HG03565 (cell line): ENCODE measurements around the gene CNTLN.
A peak's percentile ranks its signal among the peaks of the same experiment; 100 is the strongest.
"Not testable (repeated sequence)": the region's sequence is repeated elsewhere in the genome, so short reads cannot be mapped to it uniquely, and the experiment has no call there.

Experiments used
- ATAC-seq: cut with Tn5 transposase; IDR thresholded peaks from one replicate; pipeline ENCODE4 v1.9.1; 2021; ENCODE audit warnings: mild to moderate bottlenecking, moderate library complexity; ENCODE audit not compliant: unreplicated experiment

CNTLN gene

DNA sequence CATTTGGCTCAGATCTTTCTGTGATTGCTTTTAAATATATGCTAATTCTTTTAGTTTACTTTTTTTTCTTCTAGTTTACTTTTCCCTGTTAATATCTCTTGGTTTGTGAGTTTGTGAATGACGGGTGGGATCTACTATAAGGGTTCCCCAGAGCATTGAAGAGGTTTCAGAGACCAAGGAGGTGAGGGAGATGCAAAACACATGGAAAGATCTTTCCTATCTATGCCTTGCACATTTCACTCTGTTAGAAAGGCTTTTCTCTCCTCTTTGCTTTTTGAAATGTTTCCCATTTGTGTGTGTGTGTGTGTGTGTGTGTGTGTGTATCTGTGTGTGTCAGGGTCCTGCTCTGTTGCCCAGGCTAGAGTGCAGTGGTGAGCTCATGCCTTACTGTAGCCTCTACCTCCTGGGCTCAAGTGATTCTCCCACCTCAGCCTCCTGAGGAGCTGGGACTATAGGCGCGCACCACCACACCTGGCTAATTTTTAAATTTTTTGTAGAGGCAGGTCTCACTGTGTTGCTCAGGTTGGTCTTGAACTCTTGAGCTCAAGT, 50.7 kb downstream of the CNTLN start:
- no peak for ATAC-seq

DNA sequence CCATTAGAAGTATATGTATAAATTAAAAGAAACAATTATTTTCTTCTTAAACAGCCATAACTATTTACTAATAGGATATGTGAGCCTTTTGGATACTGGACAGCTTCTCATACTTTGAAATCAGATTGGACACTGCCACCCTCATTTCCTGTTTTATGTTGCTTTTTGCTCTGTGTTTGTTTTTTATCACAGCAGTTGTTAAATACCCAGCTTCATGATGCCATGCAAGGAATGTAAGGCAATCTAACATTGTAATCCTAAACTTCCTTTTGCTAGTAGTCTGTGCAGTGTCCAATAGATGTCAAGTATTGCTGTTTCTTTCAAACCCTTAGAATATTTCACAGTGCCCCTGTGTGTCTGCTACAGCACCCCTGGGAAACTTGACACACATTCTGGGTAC, 56.2 kb downstream of the CNTLN start:
- ATAC-seq, result no peak

DNA sequence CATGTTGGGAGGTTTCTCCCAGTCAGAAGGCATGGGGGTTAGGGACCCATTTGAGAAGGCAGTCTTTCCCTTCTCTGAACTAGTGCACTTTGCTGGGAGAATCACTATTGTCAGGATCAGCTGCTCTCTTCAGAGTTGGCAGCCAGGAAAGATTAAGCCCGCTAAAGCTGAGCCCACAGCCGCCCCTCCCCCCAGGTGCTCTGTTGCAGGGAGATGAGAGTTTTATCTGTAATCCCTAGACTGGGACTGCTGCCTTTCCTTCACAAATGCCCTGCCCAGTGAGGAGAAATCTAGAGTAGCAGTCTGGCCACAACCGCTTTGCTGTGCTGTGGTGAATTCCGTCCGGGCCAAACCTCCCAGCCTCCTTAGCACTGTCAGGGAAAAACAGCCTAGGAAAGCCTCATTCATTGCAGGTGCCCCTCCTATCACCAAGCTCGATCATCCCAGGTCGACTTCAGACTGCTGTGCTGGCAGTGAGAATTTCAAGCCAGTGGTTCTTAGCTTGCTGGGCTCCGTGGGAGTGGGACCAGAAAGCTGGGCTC, 69.8 kb downstream of the CNTLN start:
- ATAC-seq, result no peak

GRCh38 chr9:17216011-17216410, 81.2 kb downstream of the CNTLN start:
- ATAC-seq, result no peak

GRCh38 chr9:17216646-17217045, 81.8 kb downstream of the CNTLN start:
- no peak for ATAC-seq

- ATAC-seq, result no peak
Observed at GRCh38 chr9:17217272-17217671, 82.4 kb downstream of the CNTLN start.

DNA sequence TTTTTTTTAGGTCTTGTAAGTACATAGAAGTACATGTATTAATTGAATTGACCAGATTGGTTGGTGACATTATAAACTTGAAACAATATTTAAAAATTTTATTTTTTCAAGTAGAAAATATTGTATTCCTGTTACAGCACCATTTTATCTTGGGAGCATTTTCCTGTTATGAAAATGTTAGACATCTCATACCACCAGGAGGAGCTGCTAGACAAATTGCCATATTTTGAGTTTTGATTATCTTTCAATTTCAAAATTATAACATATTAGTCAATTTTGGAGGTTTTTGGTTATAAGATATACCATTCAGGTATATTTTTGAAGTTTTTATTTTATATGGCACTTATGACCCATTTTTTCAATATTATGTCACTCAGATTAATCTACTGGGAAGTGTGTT, 84.4 kb downstream of the CNTLN start:
- no peak for ATAC-seq

- ATAC-seq, result no peak
Observed at GRCh38 chr9:17222932-17223331, 88.1 kb downstream of the CNTLN start.

DNA sequence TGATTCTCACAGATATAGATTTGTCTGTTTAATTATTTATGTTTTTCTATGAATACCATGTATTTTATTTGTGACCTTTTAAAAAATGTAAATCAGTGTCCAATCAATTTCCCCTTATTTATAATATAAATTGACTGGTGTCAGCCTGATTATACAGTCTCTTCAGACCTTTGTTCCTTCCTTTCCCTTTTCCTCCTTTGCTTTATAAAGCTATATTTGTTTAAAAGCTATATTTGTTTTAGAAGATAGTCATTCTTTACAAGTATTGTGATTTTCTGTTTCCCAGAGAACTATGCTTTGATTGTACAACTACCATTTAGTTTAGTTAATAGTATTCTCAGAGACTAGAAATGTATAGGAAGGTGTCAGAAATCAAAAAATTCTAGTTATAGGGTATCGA, 90.6 kb downstream of the CNTLN start:
- ATAC-seq, result no peak

DNA sequence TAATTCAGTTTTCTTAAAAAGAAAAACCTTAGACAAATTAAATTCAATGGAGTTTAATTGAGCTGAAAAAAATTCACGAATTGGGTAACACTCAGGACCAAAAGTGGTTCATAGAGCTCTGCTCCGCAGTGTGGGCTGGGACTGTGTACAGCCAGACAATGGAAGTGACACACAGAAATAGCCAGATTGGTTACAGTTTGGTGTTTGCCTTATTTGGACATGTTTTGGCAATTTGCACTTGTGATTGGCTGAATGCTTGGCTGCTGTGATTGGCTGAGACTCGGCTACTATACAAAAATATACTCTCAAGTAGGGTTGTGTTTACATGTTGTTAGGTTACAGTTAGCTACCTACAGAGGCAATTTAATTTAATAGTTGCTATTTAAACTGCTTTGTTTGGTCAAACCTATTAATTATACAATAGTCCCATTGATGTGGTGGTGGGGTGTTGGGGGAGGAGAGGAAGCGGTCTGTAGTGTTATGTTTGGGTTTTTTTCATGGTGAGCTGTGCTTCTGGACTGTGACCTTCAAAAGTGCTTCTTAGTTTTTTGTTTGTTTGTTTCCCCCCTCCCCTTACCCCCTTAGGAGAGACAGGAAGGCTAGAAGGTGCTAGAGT, 95.2 kb downstream of the CNTLN start:
- ATAC-seq, result no peak

- no peak for ATAC-seq
Observed at GRCh38 chr9:17230646-17231045, 95.8 kb downstream of the CNTLN start.

GRCh38 chr9:17236147-17236546, 101.3 kb downstream of the CNTLN start:
- ATAC-seq, result no peak

DNA sequence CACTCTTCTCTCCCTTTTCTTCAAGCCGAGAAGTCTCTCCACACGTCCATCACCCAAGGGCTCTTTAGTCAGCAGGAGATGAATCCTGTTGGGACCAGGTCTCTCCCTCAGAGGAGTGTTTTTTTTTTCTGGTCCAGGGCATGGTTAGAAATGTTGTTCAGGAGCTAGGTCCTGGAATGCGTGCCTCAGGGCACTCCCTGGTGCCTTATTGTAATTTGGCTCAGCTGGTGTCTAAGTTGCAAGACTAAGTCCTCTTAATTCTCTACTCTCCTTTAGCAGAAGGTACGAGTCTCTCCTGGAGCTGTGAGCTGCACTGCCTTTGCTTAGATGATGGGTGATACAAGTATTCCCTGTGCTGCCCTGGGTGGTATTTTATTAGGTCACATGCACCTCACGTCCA, 111.9 kb downstream of the CNTLN start:
- ATAC-seq, result no peak

DNA sequence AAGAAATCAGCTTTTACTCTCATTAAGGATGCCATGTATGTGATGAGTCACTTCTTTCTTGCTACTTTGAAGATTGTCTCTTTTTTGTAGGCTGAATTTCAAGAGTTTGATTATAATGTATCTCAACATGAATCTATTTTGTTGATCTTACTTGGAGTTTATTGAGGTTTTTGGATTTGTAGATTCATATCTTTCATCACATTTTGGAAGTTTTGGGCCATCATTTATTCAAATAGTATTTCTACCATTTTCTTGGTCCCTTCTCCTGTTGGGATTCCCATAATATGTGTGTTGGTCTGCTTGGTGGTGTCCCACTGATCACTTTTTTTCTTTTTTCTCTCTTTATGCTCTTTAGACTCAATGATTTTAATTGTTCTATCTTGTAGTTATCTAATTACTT, 116.3 kb downstream of the CNTLN start:
- no peak for ATAC-seq

DNA sequence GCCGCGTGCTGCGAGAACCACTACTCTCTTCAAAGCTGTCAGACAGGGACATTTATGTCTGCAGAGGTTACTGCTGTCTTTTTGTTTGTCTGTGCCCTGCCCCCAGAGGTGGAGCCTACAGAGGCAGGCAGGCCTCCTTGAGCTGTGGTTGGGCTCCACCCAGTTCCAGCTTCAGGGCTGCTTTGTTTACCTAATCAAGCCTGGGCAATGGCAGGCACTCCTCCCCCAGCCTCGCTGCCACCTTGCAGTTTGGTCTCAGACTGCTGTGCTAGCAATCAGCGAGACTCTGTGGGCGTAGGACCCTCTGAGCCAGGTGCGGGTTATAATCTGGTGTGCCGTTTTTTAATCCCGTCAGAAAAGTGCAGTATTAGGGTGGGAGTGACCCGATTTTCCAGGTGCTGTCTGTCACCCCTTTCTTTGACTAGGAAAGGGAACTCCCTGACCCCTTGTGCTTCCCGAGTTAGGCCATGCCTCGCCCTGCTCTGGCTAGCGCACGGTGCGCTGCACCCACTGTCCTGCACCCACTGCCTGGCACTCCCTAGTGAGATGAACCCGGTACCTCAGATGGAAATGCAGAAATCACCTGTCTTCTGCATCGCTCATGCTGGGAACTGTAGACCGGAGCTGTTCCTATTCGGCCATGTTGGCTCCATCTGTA, 133.8 kb downstream of the CNTLN start:
- ATAC-seq, result not testable (repeated sequence)

GRCh38 chr9:17269799-17270198, 135.0 kb downstream of the CNTLN start:
- no peak for ATAC-seq

GRCh38 chr9:17272536-17272935, 137.7 kb downstream of the CNTLN start:
- ATAC-seq, result peak; percentile 48

- no peak for ATAC-seq
Observed at GRCh38 chr9:17280350-17281012, 145.6 kb downstream of the CNTLN start.

GRCh38 chr9:17290673-17291072, 155.8 kb downstream of the CNTLN start:
- ATAC-seq, result not testable (repeated sequence)

DNA sequence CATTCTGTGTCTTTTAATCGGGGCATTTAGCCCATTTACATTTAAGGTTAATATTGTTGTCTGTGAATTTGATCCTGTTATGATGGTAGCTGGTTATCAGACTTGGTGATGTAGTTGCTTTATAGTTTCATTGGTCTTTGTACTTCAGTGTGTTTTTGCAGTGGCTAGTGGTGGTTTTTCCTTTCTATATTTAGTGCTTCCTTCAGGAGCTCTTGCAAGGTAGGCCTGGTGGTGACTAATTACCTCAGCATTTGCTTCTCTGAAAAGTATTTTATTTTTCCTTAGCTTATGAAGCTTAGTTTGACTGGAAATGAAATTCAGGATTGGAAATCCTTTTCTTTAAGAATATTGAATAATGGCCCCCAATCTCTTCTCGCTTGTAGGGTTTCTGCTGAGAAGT, 156.9 kb downstream of the CNTLN start:
- ATAC-seq, result no peak

- no peak for ATAC-seq
Observed at GRCh38 chr9:17293685-17294084, 158.8 kb downstream of the CNTLN start.
